NCI-H446 (cell line): ENCODE data around the gene DCC.
A peak's percentile ranks its signal among the peaks of the same experiment; 100 is the strongest.

Source experiments
- DNase-seq, 2 experiments: peaks; one replicate each; lab custom pipeline; 2025; lab: John Stamatoyannopoulos, UW

The DCC gene

GRCh38 chr18:52422985-52423601 is 83.1 kb downstream of the DCC start:
- peak; percentile 55 to 84 for DNase-seq

- DNase-seq = peak; percentile 78 to 88
Observed at GRCh38 chr18:52426041-52426440, 86.0 kb downstream of the DCC start.

- no peak for DNase-seq
Observed at GRCh38 chr18:52426462-52426861, 86.5 kb downstream of the DCC start.

- no peak for DNase-seq
Observed at GRCh38 chr18:52427521-52428175, 87.7 kb downstream of the DCC start.

- DNase-seq = no peak
Observed at GRCh38 chr18:52431683-52432082, 91.7 kb downstream of the DCC start.

- no peak for DNase-seq
Observed at GRCh38 chr18:52433797-52434196, 93.8 kb downstream of the DCC start.

GRCh38 chr18:52435301-52435700 is 95.3 kb downstream of the DCC start:
- no peak for DNase-seq

GRCh38 chr18:52437161-52437560 is 97.2 kb downstream of the DCC start:
- peak in 1 of 2 experiments; percentile 62 for DNase-seq

GRCh38 chr18:52439457-52439856 is 99.5 kb downstream of the DCC start:
- no peak for DNase-seq

GRCh38 chr18:52441794-52442193 is 101.8 kb downstream of the DCC start:
- no peak for DNase-seq

- DNase-seq = no peak
Observed at GRCh38 chr18:52442686-52443085, 102.7 kb downstream of the DCC start.

- no peak for DNase-seq
Observed at GRCh38 chr18:52451256-52451655, 111.3 kb downstream of the DCC start.

GRCh38 chr18:52451851-52452250 is 111.9 kb downstream of the DCC start:
- DNase-seq = no peak

GRCh38 chr18:52452427-52452826 is 112.4 kb downstream of the DCC start:
- DNase-seq = no peak

- no peak for DNase-seq
Observed at GRCh38 chr18:52459890-52460289, 119.9 kb downstream of the DCC start.

- DNase-seq = no peak
Observed at GRCh38 chr18:52462853-52463252, 122.9 kb downstream of the DCC start.

- DNase-seq = no peak
Observed at GRCh38 chr18:52465391-52465790, 125.4 kb downstream of the DCC start.

GRCh38 chr18:52468496-52468895 is 128.5 kb downstream of the DCC start:
- DNase-seq = no peak

GRCh38 chr18:52475325-52475724 is 135.3 kb downstream of the DCC start:
- no peak for DNase-seq

- DNase-seq = no peak
Observed at GRCh38 chr18:52481116-52481515, 141.1 kb downstream of the DCC start.

GRCh38 chr18:52484977-52485376 is 145.0 kb downstream of the DCC start:
- DNase-seq = peak in 1 of 2 experiments; percentile 33

GRCh38 chr18:52486052-52486451 is 146.1 kb downstream of the DCC start:
- no peak for DNase-seq

- DNase-seq = no peak
Observed at GRCh38 chr18:52489396-52490306, 149.7 kb downstream of the DCC start.
